ENCODE results near the gene ABCB11.
"Not testable (repeated sequence)": the region's sequence is repeated elsewhere in the genome, so short reads cannot be mapped to it uniquely, and the experiment has no call there.

ABCB11 gene

GRCh38 chr2:169031202-169031601 lies at the start of gene ABCB11:
Gene ABCB11 (minus strand): TSS chr2:169031324. CDS start chr2:169018125, 13,199 bp downstream.
- no peak for DNase-seq (ENCODE audit: low spot score)

GRCh38 chr2:169080250-169081069 lies 49.3 kb upstream of the ABCB11 start:
- DNase-seq (ENCODE audit: low spot score), result no peak

GRCh38 chr2:169077674-169078240 lies 46.6 kb upstream of the ABCB11 start:
- DNase-seq (ENCODE audit: low spot score), result no peak

GRCh38 chr2:169073963-169074751 lies 43.0 kb upstream of the ABCB11 start:
- DNase-seq (ENCODE audit: low spot score), result no peak

- no peak for DNase-seq (ENCODE audit: low spot score)
Measured at GRCh38 chr2:169073211-169073962, 42.3 kb upstream of the ABCB11 start.

- DNase-seq (ENCODE audit: low spot score), result no peak
Measured at GRCh38 chr2:169072163-169072925, 41.2 kb upstream of the ABCB11 start.

GRCh38 chr2:169071455-169071854 lies 40.3 kb upstream of the ABCB11 start:
- DNase-seq (ENCODE audit: low spot score), result no peak

GRCh38 chr2:169069833-169070232 lies 38.7 kb upstream of the ABCB11 start:
- no peak for DNase-seq (ENCODE audit: low spot score)

- DNase-seq (ENCODE audit: low spot score), result no peak
Measured at GRCh38 chr2:169069341-169069740, 38.2 kb upstream of the ABCB11 start, which contains the start of gene DHRS9. Gene DHRS9 (plus strand): TSS chr2:169069563. CDS start chr2:169081582, 12,019 bp downstream.

- DNase-seq (ENCODE audit: low spot score), result no peak
Measured at GRCh38 chr2:169066897-169067296, 35.8 kb upstream of the ABCB11 start.

GRCh38 chr2:169065864-169066517 lies 34.9 kb upstream of the ABCB11 start:
- no peak for DNase-seq (ENCODE audit: low spot score)

GRCh38 chr2:169065422-169065821 lies 34.3 kb upstream of the ABCB11 start:
- no peak for DNase-seq (ENCODE audit: low spot score)

- not testable (repeated sequence) for DNase-seq (ENCODE audit: low spot score)
Measured at GRCh38 chr2:169064199-169064598, 33.1 kb upstream of the ABCB11 start.

GRCh38 chr2:169054575-169054974 lies 23.5 kb upstream of the ABCB11 start:
- not testable (repeated sequence) for DNase-seq (ENCODE audit: low spot score)

GRCh38 chr2:169050476-169051240 lies 19.5 kb upstream of the ABCB11 start:
- DNase-seq (ENCODE audit: low spot score), result no peak

GRCh38 chr2:169049142-169049541 lies 18.0 kb upstream of the ABCB11 start:
- DNase-seq (ENCODE audit: low spot score), result no peak

GRCh38 chr2:169047256-169048250 lies 16.4 kb upstream of the ABCB11 start:
- no peak for DNase-seq (ENCODE audit: low spot score)

GRCh38 chr2:169046440-169047151 lies 15.5 kb upstream of the ABCB11 start:
- no peak for DNase-seq (ENCODE audit: low spot score)
